HFF-Myc (cell line): ENCODE results near the gene AJUBA.

Experiments used
- DNase-seq: peaks from one replicate; pipeline ENCODE4 v3.0.0-alpha.2; 2011; ENCODE audit warnings: low read depth; ENCODE audit errors: extremely low read depth
- H3K4me3 ChIP-seq: replicated peaks from 2 replicates; pipeline ENCODE4 v1.5.1; 2011; ENCODE audit warnings: low read depth, mild to moderate bottlenecking, control low read depth, low read length
- TF ChIP-seq, protein P1 (sequence below): IDR thresholded peaks from 2 replicates; pipeline ENCODE4 v1.5.1; 2012; ENCODE audit warnings: mild to moderate bottlenecking, low read depth, low read length, control low read depth; ENCODE audit errors: missing control alignments

The AJUBA gene

DNA sequence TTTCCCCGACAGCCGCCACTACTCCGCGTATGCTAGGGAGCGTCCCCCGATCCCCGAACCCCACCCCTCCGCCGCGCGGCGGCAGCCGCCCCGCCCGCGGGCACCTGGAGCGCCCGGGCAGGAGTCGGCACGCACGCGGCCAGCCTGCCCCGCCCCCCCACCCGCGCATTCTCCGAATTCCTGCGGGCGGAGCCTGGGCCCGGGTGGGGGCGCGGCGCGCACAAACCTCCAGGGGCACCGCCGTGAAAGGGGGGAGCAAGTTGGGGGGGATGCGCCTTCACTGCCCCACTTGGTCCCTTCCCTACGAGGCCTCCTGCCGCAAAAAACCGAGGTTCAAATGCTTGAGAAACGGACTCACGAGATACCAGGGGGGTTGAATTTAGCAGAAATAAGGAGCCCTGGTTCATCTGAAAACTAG is 1.7 kb downstream of the AJUBA start:
- TF ChIP-seq, protein P1, sequence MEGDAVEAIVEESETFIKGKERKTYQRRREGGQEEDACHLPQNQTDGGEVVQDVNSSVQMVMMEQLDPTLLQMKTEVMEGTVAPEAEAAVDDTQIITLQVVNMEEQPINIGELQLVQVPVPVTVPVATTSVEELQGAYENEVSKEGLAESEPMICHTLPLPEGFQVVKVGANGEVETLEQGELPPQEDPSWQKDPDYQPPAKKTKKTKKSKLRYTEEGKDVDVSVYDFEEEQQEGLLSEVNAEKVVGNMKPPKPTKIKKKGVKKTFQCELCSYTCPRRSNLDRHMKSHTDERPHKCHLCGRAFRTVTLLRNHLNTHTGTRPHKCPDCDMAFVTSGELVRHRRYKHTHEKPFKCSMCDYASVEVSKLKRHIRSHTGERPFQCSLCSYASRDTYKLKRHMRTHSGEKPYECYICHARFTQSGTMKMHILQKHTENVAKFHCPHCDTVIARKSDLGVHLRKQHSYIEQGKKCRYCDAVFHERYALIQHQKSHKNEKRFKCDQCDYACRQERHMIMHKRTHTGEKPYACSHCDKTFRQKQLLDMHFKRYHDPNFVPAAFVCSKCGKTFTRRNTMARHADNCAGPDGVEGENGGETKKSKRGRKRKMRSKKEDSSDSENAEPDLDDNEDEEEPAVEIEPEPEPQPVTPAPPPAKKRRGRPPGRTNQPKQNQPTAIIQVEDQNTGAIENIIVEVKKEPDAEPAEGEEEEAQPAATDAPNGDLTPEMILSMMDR = no peak
- DNase-seq = no peak
- peak overlapping the region; percentile 78 for H3K4me3 ChIP-seq

DNA sequence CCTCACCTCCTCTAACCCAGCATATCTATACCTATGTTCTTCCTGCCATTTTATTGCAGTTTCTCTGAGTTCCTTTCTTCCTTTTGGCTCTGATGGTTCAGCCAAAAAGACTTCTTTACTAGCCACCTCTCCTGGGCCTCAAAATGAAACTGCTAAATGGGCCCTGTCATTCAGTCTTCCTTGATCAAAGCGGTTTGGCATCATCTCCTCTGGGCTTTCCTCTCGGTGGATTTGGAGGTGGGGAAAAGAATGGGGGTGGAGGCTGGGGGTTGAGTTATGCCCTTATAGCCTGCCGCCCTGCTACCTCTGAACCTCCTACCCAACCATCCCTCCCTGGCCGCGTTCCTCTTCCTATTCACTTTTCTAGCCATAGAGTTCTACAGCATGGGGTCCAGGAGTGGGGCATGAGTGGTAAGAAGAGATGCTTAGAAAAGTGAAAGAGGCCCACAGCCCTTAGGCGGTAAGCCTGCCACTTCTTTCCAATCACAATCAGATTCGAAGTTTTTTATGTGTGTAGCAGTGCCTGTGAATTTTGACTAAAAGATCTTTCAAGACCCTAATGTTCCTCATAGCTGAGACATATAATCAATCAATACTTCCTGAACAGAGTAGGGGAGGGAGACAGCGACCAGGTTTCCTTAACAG is 2.5 kb downstream of the AJUBA start:
- no peak for DNase-seq
- TF ChIP-seq, protein P1 = no peak
- H3K4me3 ChIP-seq = peak overlapping the region; percentile 78

DNA sequence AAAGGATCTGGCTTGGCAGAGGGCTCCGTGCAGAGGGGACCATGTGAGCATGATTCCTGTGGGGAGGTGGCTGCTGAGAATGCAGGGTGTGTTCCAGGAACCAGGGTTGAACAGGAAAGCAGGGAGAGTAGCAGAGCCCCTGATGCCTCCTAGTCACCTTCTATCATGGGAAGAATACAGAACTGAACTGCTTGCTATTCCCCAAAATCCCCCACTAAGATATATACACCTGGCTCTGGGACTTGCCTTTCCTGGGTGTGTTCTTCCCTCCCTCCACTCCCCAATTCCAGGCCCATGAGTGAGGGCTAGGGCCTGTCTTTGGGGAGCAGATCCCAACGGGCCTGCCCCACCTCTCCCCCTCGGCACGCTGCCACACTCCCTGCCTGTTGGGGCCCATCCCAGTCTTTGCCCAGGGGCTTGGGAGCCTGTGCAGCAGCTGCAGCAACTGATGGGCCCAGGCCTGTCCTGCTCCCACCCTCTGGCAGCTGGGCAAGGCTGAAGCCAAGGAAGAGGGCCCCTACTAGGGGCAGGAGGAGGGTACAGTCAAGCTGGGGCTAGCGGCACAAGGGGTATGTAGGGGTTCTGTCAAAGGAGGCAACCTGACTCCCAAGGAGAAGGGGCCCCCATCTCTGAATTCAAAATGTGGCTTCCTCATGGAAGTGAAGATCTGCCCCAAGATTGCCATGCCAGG is 3.2 kb downstream of the AJUBA start:
- DNase-seq = no peak
- peak overlapping the region; percentile 78 for H3K4me3 ChIP-seq
- TF ChIP-seq, protein P1 = no peak

DNA sequence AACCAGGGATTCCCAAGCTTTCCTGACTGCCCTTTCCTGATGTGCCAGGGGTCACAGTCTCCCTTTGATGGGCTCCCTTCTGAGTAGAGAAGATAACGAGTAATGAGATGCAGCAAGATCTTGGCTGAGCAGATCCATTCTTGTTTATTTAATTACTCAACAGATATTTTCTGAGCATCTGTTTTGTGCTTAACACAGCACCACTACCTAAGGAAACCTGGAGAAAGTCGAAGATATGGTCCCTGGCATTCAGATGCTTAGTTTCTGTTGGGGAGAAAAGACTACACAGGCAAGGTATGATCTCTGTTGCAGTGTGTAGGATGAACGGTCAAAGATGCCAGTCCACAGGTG is 3.9 kb downstream of the AJUBA start:
- DNase-seq = no peak
- H3K4me3 ChIP-seq = peak overlapping the region; percentile 78
- TF ChIP-seq, protein P1 = no peak

DNA sequence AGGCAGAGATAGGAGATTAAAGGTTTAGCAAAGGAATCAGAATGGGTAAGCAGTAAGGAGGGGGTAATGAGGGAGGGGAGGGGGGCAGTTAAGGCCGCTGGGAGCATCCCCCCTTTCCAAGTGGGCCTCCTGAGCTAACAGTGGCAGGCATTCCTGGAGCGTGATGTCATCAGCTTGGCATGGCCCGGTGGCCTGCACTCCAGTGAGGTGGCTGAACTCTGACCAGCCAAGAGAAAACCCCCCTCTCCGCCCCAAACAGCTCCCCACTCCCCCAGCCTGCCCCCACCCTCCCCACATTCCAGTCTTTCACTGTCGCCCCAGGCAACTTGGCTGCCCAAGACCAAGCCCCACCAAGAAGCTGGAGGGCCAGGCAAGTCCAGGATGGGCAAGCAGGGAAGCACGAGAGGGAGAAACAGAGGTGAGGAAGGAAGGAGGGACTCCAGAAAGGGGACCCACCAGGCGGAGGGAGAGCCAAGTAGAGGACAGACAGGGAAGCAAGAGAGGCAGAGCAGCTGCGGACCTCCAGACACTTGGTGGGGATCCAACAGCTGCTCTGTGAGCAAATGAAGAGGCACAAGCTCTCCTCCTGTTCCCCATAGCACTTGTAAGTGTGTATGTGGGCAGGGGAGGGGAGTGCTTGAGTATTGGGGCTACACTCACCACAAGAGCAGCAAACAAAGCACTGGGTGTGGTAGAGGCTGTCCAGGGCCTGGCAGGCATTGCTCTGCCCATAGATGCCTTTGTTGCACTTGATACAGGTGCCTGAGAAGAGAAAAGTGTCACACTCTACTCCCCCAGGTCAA is 4.5 kb downstream of the AJUBA start:
- TF ChIP-seq, protein P1 = no peak
- peak overlapping the region; percentile 78 for H3K4me3 ChIP-seq
- DNase-seq = no peak

DNA sequence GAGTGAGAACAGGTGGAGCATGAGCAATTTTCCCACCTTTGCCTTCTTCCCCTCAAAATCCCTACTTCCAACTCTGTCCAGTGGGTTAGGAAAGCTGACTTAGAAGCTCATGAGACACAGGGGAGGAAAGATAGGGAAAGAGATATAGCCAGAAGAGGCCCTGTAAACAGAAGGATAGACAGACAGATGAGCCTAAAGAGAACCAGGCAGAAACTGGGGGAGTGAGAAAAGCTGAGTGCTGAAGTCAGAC is 5.0 kb downstream of the AJUBA start:
- TF ChIP-seq, protein P1 = no peak
- no peak for DNase-seq
- no peak overlapping the region for H3K4me3 ChIP-seq
